Measurements from ENCODE around the gene PPP2R3A. TPM values are rescaled to one million over a fixed set of nuclear protein-coding genes. Genes with fewer than 3 reads are reported as not detected.
A peak's percentile ranks its signal among the peaks of the same experiment; 100 is the strongest.

The PPP2R3A gene
- total and polyA plus RNA-seq, 2 donors (not counting 3 experiments of a cell fraction or from before 2014, with no cell fraction given) = 3.3 to 14.6 TPM

DNA sequence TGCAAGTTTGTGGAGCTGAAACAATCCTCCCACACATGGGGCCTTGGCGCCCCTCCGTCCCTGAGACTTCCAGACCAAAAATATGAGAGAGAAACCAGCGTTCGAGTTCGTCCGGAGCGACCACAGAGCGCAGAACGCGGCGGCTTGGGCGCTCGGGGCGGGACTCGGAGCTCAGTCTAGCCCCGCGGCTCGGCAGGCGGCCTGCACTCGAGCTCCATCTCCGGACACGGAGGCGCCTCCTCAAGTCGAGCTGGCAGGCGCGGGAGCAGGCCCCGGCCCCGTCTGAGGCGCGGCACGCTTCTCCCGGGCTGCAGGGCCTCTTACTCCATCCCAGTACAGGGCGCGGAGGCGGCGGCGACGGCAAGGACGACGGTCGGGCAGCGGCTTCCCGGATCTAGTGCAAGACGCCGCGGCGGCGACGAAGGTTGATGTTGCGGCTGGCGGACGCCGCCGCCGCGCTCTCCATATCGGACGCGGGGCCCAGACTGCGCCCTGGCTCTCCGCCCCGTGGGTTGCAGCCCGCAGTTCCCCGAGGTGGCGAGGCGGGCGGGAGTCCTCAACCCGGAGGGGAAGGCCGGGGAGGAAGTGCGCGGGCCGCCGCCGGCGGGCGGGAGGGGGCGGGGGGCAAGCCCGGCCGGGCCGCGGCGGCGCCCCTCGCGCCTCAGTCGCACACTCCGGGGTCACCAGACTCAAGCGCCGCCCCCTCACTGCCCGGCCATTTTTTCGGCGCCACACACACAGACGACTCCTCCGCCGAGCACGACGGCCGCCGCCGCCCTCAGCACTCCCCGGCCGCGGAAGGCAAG, 229.9 kb downstream of the PPP2R3A start:
- peak overlapping the region; percentile 88 for H3K4me2 ChIP-seq (ENCODE audit: insufficient read depth, low read length)
- intact Hi-C loops (cut with micrococcal nuclease) (loop anchor here (1.0 to 10.0 kb wide), 8 partner anchors 53 to 819 kb away; partner anchors contain the start of genes PCCB and STAG1), dilution Hi-C loops (cut with MboI; ENCODE audit: extremely low pct_ligation_motif_present, low sequenced_read_pairs) (no loop called here)
- TF ChIP-seq EZH2 (IDR thresholded peaks at IDR 0.05; ENCODE audit: borderline replicate concordance, low read depth, low read length, severe bottlenecking) (no peak), FOS (IDR thresholded peaks at IDR 0.05; ENCODE audit: borderline replicate concordance, insufficient read depth, low read length) (no peak), JUN (IDR thresholded peaks at IDR 0.05; ENCODE audit: borderline replicate concordance, insufficient read depth, insufficient read length, low read depth) (no peak), POLR2A (IDR thresholded peaks at IDR 0.05; ENCODE audit: low read depth, low read length) (peak; percentile 71), POLR2AphosphoS5 (IDR thresholded peaks at IDR 0.05; ENCODE audit: insufficient read depth, low read depth, low read length) (peak; percentile 79), GATA2 (IDR thresholded peaks at IDR 0.05; ENCODE audit: insufficient read depth, insufficient read length, low read depth, low read length) (no peak), MYC (IDR thresholded peaks at IDR 0.05; ENCODE audit: low read depth, low read length) (no peak)
- TF ChIP-seq, protein P1, sequence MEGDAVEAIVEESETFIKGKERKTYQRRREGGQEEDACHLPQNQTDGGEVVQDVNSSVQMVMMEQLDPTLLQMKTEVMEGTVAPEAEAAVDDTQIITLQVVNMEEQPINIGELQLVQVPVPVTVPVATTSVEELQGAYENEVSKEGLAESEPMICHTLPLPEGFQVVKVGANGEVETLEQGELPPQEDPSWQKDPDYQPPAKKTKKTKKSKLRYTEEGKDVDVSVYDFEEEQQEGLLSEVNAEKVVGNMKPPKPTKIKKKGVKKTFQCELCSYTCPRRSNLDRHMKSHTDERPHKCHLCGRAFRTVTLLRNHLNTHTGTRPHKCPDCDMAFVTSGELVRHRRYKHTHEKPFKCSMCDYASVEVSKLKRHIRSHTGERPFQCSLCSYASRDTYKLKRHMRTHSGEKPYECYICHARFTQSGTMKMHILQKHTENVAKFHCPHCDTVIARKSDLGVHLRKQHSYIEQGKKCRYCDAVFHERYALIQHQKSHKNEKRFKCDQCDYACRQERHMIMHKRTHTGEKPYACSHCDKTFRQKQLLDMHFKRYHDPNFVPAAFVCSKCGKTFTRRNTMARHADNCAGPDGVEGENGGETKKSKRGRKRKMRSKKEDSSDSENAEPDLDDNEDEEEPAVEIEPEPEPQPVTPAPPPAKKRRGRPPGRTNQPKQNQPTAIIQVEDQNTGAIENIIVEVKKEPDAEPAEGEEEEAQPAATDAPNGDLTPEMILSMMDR (IDR thresholded peaks at IDR 0.05; ENCODE audit: extremely low read depth in 1 of 2, insufficient read depth in 1 of 2, low read depth in 1 of 2, low read length in 2 of 2) = no peak
- TF ChIP-seq, protein P2, sequence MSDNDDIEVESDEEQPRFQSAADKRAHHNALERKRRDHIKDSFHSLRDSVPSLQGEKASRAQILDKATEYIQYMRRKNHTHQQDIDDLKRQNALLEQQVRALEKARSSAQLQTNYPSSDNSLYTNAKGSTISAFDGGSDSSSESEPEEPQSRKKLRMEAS (IDR thresholded peaks at IDR 0.05; ENCODE audit: insufficient read depth, insufficient read length) = no peak
- FAIRE-seq (no peak), DNase-seq (ENCODE audit: low read depth, low spot score) (peak; percentile 63)
- H3K4me1 ChIP-seq (ENCODE audit: control insufficient read depth, extremely low read depth, insufficient read depth, low read length) = peaks cover 14% of the 10 kb centered on the region
- POLR2A ChIA-PET = interaction anchor here (0.5 to 1.7 kb wide), 5 partner anchors 17 to 557 kb away, joined by 3 to 11 read pairs (median 3); partner anchors contain the start of gene STAG1
- H3K79me2 ChIP-seq (ENCODE audit: control insufficient read depth, insufficient read depth, low read length) = peaks cover 52% of the 10 kb centered on the region
- H3K4me3 ChIP-seq (replicated peaks in 1 of 3; ENCODE audit: insufficient read depth in 1 of 3, low read depth in 1 of 3, low read length in 3 of 3) = peak overlapping the region; percentile 76 to 94 (median 86)
- BruUV-seq (replicated peaks) = no TSS peak
- peak overlapping the region; percentile 92 for H3K9ac ChIP-seq (replicated peaks; ENCODE audit: extremely low read depth, insufficient read depth, low read length)
- H4K20me1 ChIP-seq (replicated peaks; ENCODE audit: control insufficient read depth, extremely low read depth, insufficient read depth, low read length) = peaks cover 12% of the 10 kb centered on the region
- no peaks in the 10 kb centered on the region for H3K9me1 ChIP-seq (replicated peaks; ENCODE audit: control insufficient read depth, extremely low read depth, insufficient read depth, low read length)
- CTCF ChIA-PET = interaction anchor here (0.9 to 3.6 kb wide), 5 partner anchors 14 to 557 kb away, joined by 3 to 36 read pairs (median 9); partner anchors contain the start of genes PCCB and STAG1
- H3K9me3 ChIP-seq (replicated peaks; ENCODE audit: control insufficient read depth, insufficient read depth, low read length) = no peaks in the 10 kb centered on the region
- no peaks in the 10 kb centered on the region for H3K36me3 ChIP-seq (ENCODE audit: control insufficient read depth in 2 of 2, extremely low read depth in 1 of 2, insufficient read depth in 2 of 2, low read length in 2 of 2)
- peak overlapping the region; percentile 32 for H2AFZ ChIP-seq (ENCODE audit: low read depth, low read length)
- H3K27ac ChIP-seq (ENCODE audit: insufficient read depth, low read depth, low read length) = peak overlapping the region; percentile 87
- no peaks in the 10 kb centered on the region for H3K27me3 ChIP-seq (ENCODE audit: control insufficient read depth in 2 of 2, insufficient read depth in 2 of 2, low read length in 2 of 2)

Measured in endothelial cell of umbilical vein (primary cell).